Immature natural killer cell (primary cell): ENCODE data around the gene BOD1L1. TPM values are rescaled to one million over a fixed set of nuclear protein-coding genes. Genes with fewer than 3 reads are reported as not detected.

Source experiments
- DNase-seq, 3 donors: peaks; one replicate each; pipeline ENCODE4 v3.0.0; 2022; ENCODE audit warnings: mixed read lengths in 1 of 3
- H3K27ac Mint-ChIP-seq, 6 donors: one replicate each; pipeline ENCODE4 v1.8.0; 2020; ENCODE audit warnings: mixed read lengths in 6 of 6, mild to moderate bottlenecking in 5 of 6, inconsistent platforms in 4 of 6, moderate library complexity in 3 of 6
- H3K27me3 Mint-ChIP-seq, 3 donors: one replicate each; pipeline ENCODE4 v1.8.0; 2020 to 2021; ENCODE audit warnings: low read depth in 3 of 3, mild to moderate bottlenecking in 3 of 3, mixed read lengths in 3 of 3, moderate library complexity in 3 of 3, inconsistent platforms in 1 of 3
- H3K36me3 Mint-ChIP-seq, 3 donors: one replicate each; pipeline ENCODE4 v1.8.0; 2020; ENCODE audit warnings: mixed read lengths in 3 of 3, inconsistent platforms in 2 of 3, mild to moderate bottlenecking in 2 of 3
- H3K4me1 Mint-ChIP-seq, 2 donors: one replicate each; pipeline ENCODE4 v1.8.0; 2020; ENCODE audit warnings: inconsistent platforms in 2 of 2, mild to moderate bottlenecking in 2 of 2, mixed read lengths in 2 of 2, moderate library complexity in 1 of 2
- H3K4me3 Mint-ChIP-seq, 5 donors: one replicate each; pipeline ENCODE4 v1.8.0; 2020; ENCODE audit warnings: mild to moderate bottlenecking in 5 of 5, mixed read lengths in 5 of 5, inconsistent platforms in 3 of 5, moderate library complexity in 3 of 5
- H3K9me3 Mint-ChIP-seq, 6 donors: one replicate each; pipeline ENCODE4 v1.8.0; 2020; ENCODE audit warnings: mild to moderate bottlenecking in 6 of 6, mixed read lengths in 6 of 6, inconsistent platforms in 4 of 6, moderate library complexity in 3 of 6
- polyA plus RNA-seq, 3 donors: library from polyadenylated mRNA; unstranded; fragments of 300-500 nt; fragmentation: Illumina TruSeq; gene quantifications; one replicate each; pipeline ENCODE4 v1.2.3, GENCODE V29; 2021

The BOD1L1 gene
- polyA plus RNA-seq, 3 donors from 2014 or later: 0.63 to 6.3 (median 1.9) TPM

- Mint-ChIP-seq H3K36me3 (peaks cover 0 to 3% (median 3%) of the 10 kb centered on the region in 3 donors), H3K4me1 (peaks cover 30 to 33% of the 10 kb centered on the region in 2 donors), H3K27ac (peak overlapping the region in 3 of 6 donors; percentile 5 to 25 (median 7)), H3K4me3 (peak overlapping the region; percentile 77 to 90 (median 82)), H3K27me3 (peaks cover 34 to 56% (median 56%) of the 10 kb centered on the region in 3 donors), H3K9me3 (peaks cover 0 to 10% (median 0%) of the 10 kb centered on the region in 6 donors)
- DNase-seq: no peak
These were observed 81.2 kb downstream of the BOD1L1 start for GRCh38 chr4:13546142-13546940.

GRCh38 chr4:13545394-13545808, 82.1 kb downstream of the BOD1L1 start:
- Mint-ChIP-seq H3K27me3 (peaks cover 39 to 58% (median 54%) of the 10 kb centered on the region in 3 donors), H3K9me3 (peaks cover 0 to 10% (median under 1%) of the 10 kb centered on the region in 6 donors), H3K36me3 (peaks cover 0 to 3% (median 3%) of the 10 kb centered on the region in 3 donors), H3K27ac (no peak overlapping the region), H3K4me1 (peaks cover 34 to 39% of the 10 kb centered on the region in 2 donors), H3K4me3 (peak overlapping the region; percentile 76 to 87 (median 83))
- DNase-seq: no peak

- Mint-ChIP-seq H3K36me3 (peaks cover 0 to 3% (median 3%) of the 10 kb centered on the region in 3 donors), H3K27ac (no peak overlapping the region), H3K27me3 (peaks cover 40 to 63% (median 57%) of the 10 kb centered on the region in 3 donors), H3K4me1 (peaks cover 36 to 43% of the 10 kb centered on the region in 2 donors), H3K4me3 (peak overlapping the region; percentile 76 to 87 (median 83)), H3K9me3 (peaks cover 0 to 14% (median under 1%) of the 10 kb centered on the region in 6 donors)
- DNase-seq: no peak
These were observed 82.7 kb downstream of the BOD1L1 start for GRCh38 chr4:13544606-13545393.

GRCh38 chr4:13543839-13544605, 83.5 kb downstream of the BOD1L1 start, which contains the start of gene NKX3-2:
TSS of gene NKX3-2 (minus strand) at chr4:13544508. CDS start at chr4:13544414, 94 bp downstream.
- Mint-ChIP-seq H3K36me3 (peaks cover 0 to 3% (median 3%) of the 10 kb centered on the region in 3 donors), H3K9me3 (peaks cover 0 to 19% (median 3%) of the 10 kb centered on the region in 6 donors), H3K4me1 (peaks cover 33 to 48% of the 10 kb centered on the region in 2 donors), H3K27me3 (peaks cover 44 to 64% (median 62%) of the 10 kb centered on the region in 3 donors), H3K27ac (no peak within 1 kb of the TSS), H3K4me3 (peak within 1 kb of the TSS; percentile 77 to 87 (median 83))
- no peak for DNase-seq

DNA sequence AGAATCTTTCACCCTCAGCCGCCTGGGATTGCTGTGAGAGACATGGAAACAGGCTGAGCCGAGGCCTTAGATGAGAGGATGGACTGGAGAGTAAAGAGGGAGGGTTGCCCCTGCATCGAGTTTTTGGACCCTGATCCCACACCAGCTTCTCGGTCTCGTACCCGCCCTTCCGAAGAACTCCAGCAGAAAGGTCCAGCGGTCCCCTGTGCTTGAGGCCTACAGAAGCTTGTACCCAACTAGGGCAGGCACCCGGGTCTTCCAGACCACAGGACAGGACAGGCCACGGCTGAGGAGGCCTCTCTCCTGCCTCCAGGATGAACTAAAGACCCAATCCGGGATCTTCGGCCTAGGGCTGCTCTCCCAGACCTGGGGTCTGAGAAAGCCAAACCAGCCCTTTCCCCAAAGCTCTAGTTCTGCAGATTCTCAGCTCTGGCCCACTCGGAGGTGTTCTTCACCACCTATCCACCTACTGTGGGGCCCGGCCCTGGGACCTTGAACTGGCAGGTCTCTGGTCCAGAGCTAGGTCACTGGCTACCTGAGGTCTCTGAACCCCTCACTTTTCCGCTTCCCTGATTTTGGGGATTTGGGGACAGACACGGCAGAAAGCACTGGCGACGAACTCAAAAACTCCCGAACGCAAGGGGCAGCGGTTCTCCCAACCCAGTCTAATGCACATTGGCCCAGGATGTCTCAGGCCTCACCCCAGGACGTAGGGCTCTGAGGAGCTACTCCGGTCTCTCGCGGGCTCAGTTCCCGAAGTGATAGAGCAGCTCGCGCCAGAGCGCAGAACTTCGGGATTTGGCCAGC, 84.3 kb downstream of the BOD1L1 start:
- H3K27ac Mint-ChIP-seq: no peak overlapping the region
- no peak for DNase-seq
- peaks cover 0 to 27% (median 5%) of the 10 kb centered on the region in 6 donors for H3K9me3 Mint-ChIP-seq
- peaks cover 43 to 67% (median 64%) of the 10 kb centered on the region in 3 donors for H3K27me3 Mint-ChIP-seq
- H3K4me3 Mint-ChIP-seq: peak overlapping the region; percentile 47 to 78 (median 64)
- H3K36me3 Mint-ChIP-seq: peaks cover 0 to 5% (median 3%) of the 10 kb centered on the region in 3 donors
- H3K4me1 Mint-ChIP-seq: peaks cover 31 to 49% of the 10 kb centered on the region in 2 donors

- DNase-seq: no peak
- peak overlapping the region in 4 of 5 donors; percentile 26 to 68 (median 56) for H3K4me3 Mint-ChIP-seq
- peaks cover 0 to 32% (median 8%) of the 10 kb centered on the region in 6 donors for H3K9me3 Mint-ChIP-seq
- peaks cover 48 to 71% (median 70%) of the 10 kb centered on the region in 3 donors for H3K27me3 Mint-ChIP-seq
- H3K36me3 Mint-ChIP-seq: peaks cover 0 to 6% (median 3%) of the 10 kb centered on the region in 3 donors
- H3K4me1 Mint-ChIP-seq: peaks cover 31 to 52% of the 10 kb centered on the region in 2 donors
- H3K27ac Mint-ChIP-seq: no peak overlapping the region
These were observed 84.9 kb downstream of the BOD1L1 start for GRCh38 chr4:13542577-13543031.

GRCh38 chr4:13541720-13542576, 85.6 kb downstream of the BOD1L1 start:
- H3K4me3 Mint-ChIP-seq: peak overlapping the region in 1 of 5 donors; percentile 68
- peaks cover 0 to 37% (median 11%) of the 10 kb centered on the region in 6 donors for H3K9me3 Mint-ChIP-seq
- H3K27me3 Mint-ChIP-seq: peaks cover 47 to 75% (median 72%) of the 10 kb centered on the region in 3 donors
- peaks cover 29 to 56% of the 10 kb centered on the region in 2 donors for H3K4me1 Mint-ChIP-seq
- peaks cover 0 to 6% (median 3%) of the 10 kb centered on the region in 3 donors for H3K36me3 Mint-ChIP-seq
- no peak overlapping the region for H3K27ac Mint-ChIP-seq
- no peak for DNase-seq

- Mint-ChIP-seq H3K27ac (no peak overlapping the region), H3K4me1 (peaks cover 24 to 55% of the 10 kb centered on the region in 2 donors), H3K9me3 (peaks cover 3 to 38% (median 11%) of the 10 kb centered on the region in 6 donors), H3K4me3 (peak overlapping the region in 1 of 5 donors; percentile 30), H3K36me3 (peaks cover 0 to 7% (median 6%) of the 10 kb centered on the region in 3 donors), H3K27me3 (peaks cover 43 to 75% (median 72%) of the 10 kb centered on the region in 3 donors)
- DNase-seq: no peak
These were observed 86.3 kb downstream of the BOD1L1 start for GRCh38 chr4:13541176-13541604.

DNA sequence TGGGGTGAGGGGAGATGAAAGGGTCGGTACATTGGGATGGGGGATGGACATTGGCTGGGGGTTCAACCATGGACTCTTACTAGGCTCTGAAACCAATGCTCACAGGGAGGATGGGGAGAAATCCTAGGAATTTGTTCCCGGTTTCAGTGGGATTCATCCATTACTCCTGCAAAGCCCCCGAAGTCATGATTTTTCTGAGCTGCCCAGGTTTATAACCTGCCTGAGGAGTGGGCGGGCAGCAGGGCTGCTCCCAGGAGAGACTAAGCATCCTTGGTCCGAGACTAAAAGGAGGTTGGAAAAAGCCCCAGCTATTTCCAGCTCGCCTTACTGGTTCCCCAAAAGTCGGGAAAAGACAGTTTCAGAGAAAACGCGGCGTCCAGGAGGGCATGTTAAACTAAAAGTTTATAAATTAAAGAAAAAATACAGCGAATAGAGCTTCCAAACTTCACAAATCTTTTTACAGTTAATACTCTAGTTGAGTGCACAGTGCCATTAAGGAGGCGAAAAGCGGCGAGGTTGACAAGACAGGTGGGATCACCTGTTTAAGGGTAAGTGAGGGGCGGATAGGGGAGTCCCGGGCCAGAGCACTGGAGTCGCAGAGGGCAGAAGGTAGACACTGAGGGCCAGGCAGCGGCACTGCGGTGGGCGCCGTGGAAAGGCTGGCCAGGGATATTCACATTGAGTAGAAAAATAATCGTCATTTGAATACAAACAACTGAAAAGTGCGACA, 86.9 kb downstream of the BOD1L1 start:
- peaks cover 3 to 38% (median 12%) of the 10 kb centered on the region in 6 donors for H3K9me3 Mint-ChIP-seq
- peaks cover 0 to 7% (median 6%) of the 10 kb centered on the region in 3 donors for H3K36me3 Mint-ChIP-seq
- peaks cover 45 to 77% (median 73%) of the 10 kb centered on the region in 3 donors for H3K27me3 Mint-ChIP-seq
- H3K27ac Mint-ChIP-seq: no peak overlapping the region
- peak overlapping the region in 3 of 5 donors; percentile 13 to 45 (median 30) for H3K4me3 Mint-ChIP-seq
- H3K4me1 Mint-ChIP-seq: peaks cover 22 to 51% of the 10 kb centered on the region in 2 donors
- no peak for DNase-seq

- H3K9me3 Mint-ChIP-seq: peaks cover 6 to 38% (median 12%) of the 10 kb centered on the region in 6 donors
- peaks cover 43 to 75% (median 74%) of the 10 kb centered on the region in 3 donors for H3K27me3 Mint-ChIP-seq
- peaks cover 0 to 7% (median 3%) of the 10 kb centered on the region in 3 donors for H3K36me3 Mint-ChIP-seq
- H3K27ac Mint-ChIP-seq: no peak overlapping the region
- peak overlapping the region in 4 of 5 donors; percentile 15 to 33 (median 19) for H3K4me3 Mint-ChIP-seq
- peaks cover 16 to 43% of the 10 kb centered on the region in 2 donors for H3K4me1 Mint-ChIP-seq
- no peak for DNase-seq
These were observed 87.7 kb downstream of the BOD1L1 start for GRCh38 chr4:13539619-13540445.
